NCI-H2171 treated with DMSO at 0.1 percent for 48 hours (cell line): Measurements from ENCODE around the gene LMCD1.
A peak's percentile ranks its signal among the peaks of the same experiment; 100 is the strongest.

Source experiments
- DNase-seq: peaks from one replicate; lab custom pipeline; 2025; lab: John Stamatoyannopoulos, UW

Gene LMCD1

GRCh38 chr3:8584661-8585060 is 83.0 kb downstream of the LMCD1 start:
- no peak for DNase-seq

- DNase-seq, result no peak
Observed at GRCh38 chr3:8589880-8590556, 88.4 kb downstream of the LMCD1 start.

GRCh38 chr3:8593021-8593827 is 91.6 kb downstream of the LMCD1 start:
- DNase-seq, result no peak

- no peak for DNase-seq
Observed at GRCh38 chr3:8595252-8595651, 93.6 kb downstream of the LMCD1 start.

- no peak for DNase-seq
Observed at GRCh38 chr3:8595695-8596115, 94.1 kb downstream of the LMCD1 start.

- peak; percentile 9 for DNase-seq
Observed at GRCh38 chr3:8596321-8597218, 94.9 kb downstream of the LMCD1 start.

GRCh38 chr3:8597219-8597853 is 95.7 kb downstream of the LMCD1 start:
- no peak for DNase-seq

- DNase-seq, result no peak
Observed at GRCh38 chr3:8599146-8599545, 97.5 kb downstream of the LMCD1 start.

GRCh38 chr3:8600457-8600856 is 98.8 kb downstream of the LMCD1 start:
- no peak for DNase-seq

GRCh38 chr3:8603115-8603710 is 101.6 kb downstream of the LMCD1 start:
- no peak for DNase-seq

GRCh38 chr3:8604006-8604405 is 102.4 kb downstream of the LMCD1 start:
- DNase-seq, result no peak

- no peak for DNase-seq
Observed at GRCh38 chr3:8604988-8605387, 103.4 kb downstream of the LMCD1 start.

GRCh38 chr3:8606701-8607231 is 105.1 kb downstream of the LMCD1 start:
- DNase-seq, result no peak

- DNase-seq, result no peak
Observed at GRCh38 chr3:8607234-8608040, 105.8 kb downstream of the LMCD1 start.

- DNase-seq, result no peak
Observed at GRCh38 chr3:8608041-8608790, 106.6 kb downstream of the LMCD1 start.

- DNase-seq, result no peak
Observed at GRCh38 chr3:8608791-8609467, 107.3 kb downstream of the LMCD1 start.

GRCh38 chr3:8610951-8611350 is 109.3 kb downstream of the LMCD1 start:
- no peak for DNase-seq

GRCh38 chr3:8617921-8618320 is 116.3 kb downstream of the LMCD1 start:
- no peak for DNase-seq

- DNase-seq, result no peak
Observed at GRCh38 chr3:8618950-8619349, 117.3 kb downstream of the LMCD1 start.
